Astrocyte (in vitro differentiated cells and primary cell): ENCODE measurements around the gene MTMR12. TPM values are rescaled to one million over a fixed set of nuclear protein-coding genes. Genes with fewer than 3 reads are reported as not detected.

Experiments used
- DNase-seq: peaks from one replicate; pipeline ENCODE4 v3.0.0-alpha.2; 2010; ENCODE audit warnings: low read depth
- FAIRE-seq: peaks from 2 replicates; lab custom pipeline; 2011; peaks lifted over from hg19 to GRCh38; lab: Jason Lieb, UNC
- H2AFZ ChIP-seq: 2 replicates; pipeline ENCODE4 v1.6.0; 2012; ENCODE audit warnings: low read depth, low read length, inconsistent platforms
- H3K27ac ChIP-seq: 2 replicates; pipeline ENCODE4 v1.5.1; 2011; ENCODE audit warnings: low read depth, low read length, inconsistent platforms
- H3K27me3 ChIP-seq: 2 replicates; pipeline ENCODE4 v1.6.0; 2011; ENCODE audit warnings: low read length, inconsistent platforms; ENCODE audit not compliant: insufficient read depth
- H3K36me3 ChIP-seq: 2 replicates; pipeline ENCODE4 v1.5.1; 2011; ENCODE audit warnings: low read length, inconsistent platforms; ENCODE audit not compliant: insufficient read depth
- H3K4me1 ChIP-seq: 2 replicates; pipeline ENCODE4 v1.5.1; 2011; ENCODE audit warnings: low read length, inconsistent platforms; ENCODE audit not compliant: insufficient read depth
- H3K4me2 ChIP-seq: 2 replicates; pipeline ENCODE4 v1.6.0; 2012; ENCODE audit warnings: low read length, inconsistent platforms
- H3K4me3 ChIP-seq: 2 replicates; pipeline ENCODE4 v1.5.1; 2011; ENCODE audit warnings: low read depth, mild to moderate bottlenecking, low read length, inconsistent platforms; ENCODE audit not compliant: insufficient read depth
- H3K79me2 ChIP-seq: 2 replicates; pipeline ENCODE4 v1.6.0; 2012; ENCODE audit warnings: mild to moderate bottlenecking, low read length, inconsistent platforms; ENCODE audit not compliant: insufficient read depth
- H3K9ac ChIP-seq: 2 replicates; pipeline ENCODE4 v1.6.0; 2012; ENCODE audit warnings: mild to moderate bottlenecking, low read length, inconsistent platforms
- H3K9me3 ChIP-seq: 2 replicates; pipeline ENCODE4 v1.5.1; 2012; ENCODE audit warnings: low read depth, mild to moderate bottlenecking, low read length, inconsistent platforms; ENCODE audit not compliant: insufficient read depth
- H4K20me1 ChIP-seq: 2 replicates; pipeline ENCODE4 v1.6.0; 2012; ENCODE audit warnings: low read length, inconsistent platforms; ENCODE audit not compliant: insufficient read depth
- H3K27ac Mint-ChIP-seq: one replicate; pipeline ENCODE4 v1.8.0; 2021; ENCODE audit warnings: mild to moderate bottlenecking, mixed read lengths; ENCODE audit not compliant: unreplicated experiment
- H3K27me3 Mint-ChIP-seq: one replicate; pipeline ENCODE4 v1.8.0; 2021; ENCODE audit warnings: low read depth, mixed read lengths; ENCODE audit not compliant: unreplicated experiment
- H3K36me3 Mint-ChIP-seq: one replicate; pipeline ENCODE4 v1.8.0; 2021; ENCODE audit warnings: low read depth, mixed read lengths; ENCODE audit not compliant: unreplicated experiment
- H3K4me1 Mint-ChIP-seq: one replicate; pipeline ENCODE4 v1.8.0; 2021; ENCODE audit warnings: low read depth, mixed read lengths; ENCODE audit not compliant: unreplicated experiment
- H3K4me3 Mint-ChIP-seq: one replicate; pipeline ENCODE4 v1.8.0; 2021; ENCODE audit warnings: mild to moderate bottlenecking, moderate library complexity, mixed read lengths; ENCODE audit not compliant: unreplicated experiment
- H3K9me3 Mint-ChIP-seq: one replicate; pipeline ENCODE4 v1.8.0; 2021; ENCODE audit warnings: mild to moderate bottlenecking, mixed read lengths; ENCODE audit not compliant: unreplicated experiment
- EZH2 ChIP-seq: IDR thresholded peaks from 2 replicates; pipeline ENCODE4 v1.6.1; 2012; ENCODE audit warnings: mild to moderate bottlenecking, low read length, inconsistent platforms; ENCODE audit not compliant: insufficient read depth
- total RNA-seq: library from RNA; stranded (reverse); gene quantifications from 2 replicates; pipeline ENCODE4 v1.2.1, GENCODE V29; 2021
- TF ChIP-seq, protein P1 (sequence below): IDR thresholded peaks from 2 replicates; pipeline ENCODE4 v1.5.1; 2011; ENCODE audit warnings: low read depth, mild to moderate bottlenecking, inconsistent platforms, low read length, moderate library complexity; ENCODE audit not compliant: insufficient read depth

Gene MTMR12
- total RNA-seq, 1 donor from 2014 or later = 23.1 TPM

DNA sequence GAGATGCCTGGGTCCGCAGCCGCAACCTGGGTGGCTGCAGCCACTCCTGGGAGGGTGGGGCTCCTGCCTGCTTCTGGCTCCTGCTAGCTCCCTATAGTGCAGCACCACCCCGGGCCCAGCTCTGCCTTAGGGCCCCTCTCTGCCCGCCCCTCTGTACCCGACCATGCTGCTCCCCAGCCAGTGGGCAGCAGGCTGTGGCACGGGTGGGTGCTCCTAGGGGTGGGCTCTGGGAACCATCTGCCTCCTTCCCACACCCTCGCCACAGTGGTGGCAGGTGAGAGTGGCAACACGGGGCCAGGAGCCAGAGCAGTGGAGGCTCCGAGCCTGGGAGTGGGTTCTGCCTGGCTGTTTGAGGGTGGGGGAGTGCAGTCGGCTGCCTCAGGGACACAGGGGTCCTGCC, 7.8 kb upstream of the MTMR12 start:
- Mint-ChIP-seq H3K27me3 (peaks cover 1% of the 10 kb centered on the region), H3K4me1 (peaks cover 4% of the 10 kb centered on the region), H3K4me3 (no peak overlapping the region), H3K9me3 (peaks cover 5% of the 10 kb centered on the region), H3K36me3 (no peaks in the 10 kb centered on the region), H3K27ac (no peak overlapping the region)
- DNase-seq (no peak), FAIRE-seq (no peak)
- Histone ChIP-seq H3K9ac (no peak overlapping the region), H3K36me3 (no peaks in the 10 kb centered on the region), H4K20me1 (no peaks in the 10 kb centered on the region), H3K79me2 (no peaks in the 10 kb centered on the region), H3K4me1 (no peaks in the 10 kb centered on the region), H3K4me3 (no peak overlapping the region), H3K27ac (no peak overlapping the region), H3K27me3 (no peaks in the 10 kb centered on the region), H3K4me2 (no peak overlapping the region), H2AFZ (no peak overlapping the region), H3K9me3 (peaks cover 5% of the 10 kb centered on the region)
- TF ChIP-seq, protein P1, sequence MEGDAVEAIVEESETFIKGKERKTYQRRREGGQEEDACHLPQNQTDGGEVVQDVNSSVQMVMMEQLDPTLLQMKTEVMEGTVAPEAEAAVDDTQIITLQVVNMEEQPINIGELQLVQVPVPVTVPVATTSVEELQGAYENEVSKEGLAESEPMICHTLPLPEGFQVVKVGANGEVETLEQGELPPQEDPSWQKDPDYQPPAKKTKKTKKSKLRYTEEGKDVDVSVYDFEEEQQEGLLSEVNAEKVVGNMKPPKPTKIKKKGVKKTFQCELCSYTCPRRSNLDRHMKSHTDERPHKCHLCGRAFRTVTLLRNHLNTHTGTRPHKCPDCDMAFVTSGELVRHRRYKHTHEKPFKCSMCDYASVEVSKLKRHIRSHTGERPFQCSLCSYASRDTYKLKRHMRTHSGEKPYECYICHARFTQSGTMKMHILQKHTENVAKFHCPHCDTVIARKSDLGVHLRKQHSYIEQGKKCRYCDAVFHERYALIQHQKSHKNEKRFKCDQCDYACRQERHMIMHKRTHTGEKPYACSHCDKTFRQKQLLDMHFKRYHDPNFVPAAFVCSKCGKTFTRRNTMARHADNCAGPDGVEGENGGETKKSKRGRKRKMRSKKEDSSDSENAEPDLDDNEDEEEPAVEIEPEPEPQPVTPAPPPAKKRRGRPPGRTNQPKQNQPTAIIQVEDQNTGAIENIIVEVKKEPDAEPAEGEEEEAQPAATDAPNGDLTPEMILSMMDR = no peak
- no peak for TF ChIP-seq EZH2

DNA sequence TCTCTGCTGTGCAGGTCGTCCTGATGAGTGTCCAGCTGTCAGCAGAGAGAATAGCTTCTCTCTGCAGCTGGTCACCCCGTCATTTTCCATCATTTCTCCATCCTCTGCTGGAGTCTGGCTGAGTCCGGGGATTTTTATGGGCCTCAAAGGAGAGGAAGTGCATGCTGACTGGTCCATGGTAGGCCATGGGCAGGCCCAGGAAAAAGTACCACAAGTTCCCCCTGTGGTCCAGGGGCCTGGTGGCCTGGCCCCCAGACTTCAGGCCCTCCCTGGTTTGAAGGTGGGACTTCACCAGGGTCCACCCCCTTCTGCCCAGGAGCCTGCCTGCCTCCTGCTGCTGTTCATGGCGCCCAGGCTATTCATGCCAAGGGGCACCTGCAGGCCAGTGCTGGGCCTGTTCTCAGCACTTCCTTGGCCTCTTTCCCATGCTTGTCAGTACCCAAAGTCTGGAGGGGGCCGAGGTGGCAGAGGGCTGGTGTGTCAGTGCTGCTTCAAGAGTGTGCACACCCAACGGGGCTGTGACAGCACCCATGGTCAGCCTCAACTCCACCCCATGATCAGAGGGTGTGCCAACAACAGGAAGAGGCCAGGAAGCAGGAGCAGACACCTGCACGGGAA, 7.3 kb upstream of the MTMR12 start:
- H4K20me1 ChIP-seq = no peaks in the 10 kb centered on the region
- no peaks in the 10 kb centered on the region for H3K4me1 ChIP-seq
- TF ChIP-seq, protein P1 = no peak
- TF ChIP-seq EZH2 = no peak
- no peaks in the 10 kb centered on the region for H3K79me2 ChIP-seq
- peaks cover 5% of the 10 kb centered on the region for H3K9me3 ChIP-seq
- Mint-ChIP-seq H3K9me3 (peaks cover 5% of the 10 kb centered on the region), H3K27ac (no peak overlapping the region), H3K36me3 (no peaks in the 10 kb centered on the region), H3K4me1 (peaks cover 2% of the 10 kb centered on the region), H3K4me3 (no peak overlapping the region), H3K27me3 (peaks cover 1% of the 10 kb centered on the region)
- H3K4me3 ChIP-seq = no peak overlapping the region
- FAIRE-seq (no peak), DNase-seq (no peak)
- H3K36me3 ChIP-seq = no peaks in the 10 kb centered on the region
- H2AFZ ChIP-seq = no peak overlapping the region
- H3K27me3 ChIP-seq = no peaks in the 10 kb centered on the region
- H3K9ac ChIP-seq = no peak overlapping the region
- no peak overlapping the region for H3K27ac ChIP-seq
- H3K4me2 ChIP-seq = no peak overlapping the region

- no peak overlapping the region for H3K4me2 ChIP-seq
- peaks cover 5% of the 10 kb centered on the region for H3K9me3 Mint-ChIP-seq
- DNase-seq (no peak), FAIRE-seq (no peak)
- H3K9ac ChIP-seq = no peak overlapping the region
- TF ChIP-seq EZH2 = no peak
- TF ChIP-seq, protein P1 = no peak
- no peaks in the 10 kb centered on the region for H3K79me2 ChIP-seq
- H3K27me3 Mint-ChIP-seq = peaks cover 1% of the 10 kb centered on the region
- no peak overlapping the region for H3K27ac ChIP-seq
- peak overlapping the region; percentile 10 for H2AFZ ChIP-seq
- H4K20me1 ChIP-seq = no peaks in the 10 kb centered on the region
- H3K9me3 ChIP-seq = peaks cover 5% of the 10 kb centered on the region
- H3K27me3 ChIP-seq = no peaks in the 10 kb centered on the region
- no peaks in the 10 kb centered on the region for H3K4me1 Mint-ChIP-seq
- H3K4me3 Mint-ChIP-seq = no peak overlapping the region
- no peaks in the 10 kb centered on the region for H3K4me1 ChIP-seq
- H3K36me3 Mint-ChIP-seq = no peaks in the 10 kb centered on the region
- H3K27ac Mint-ChIP-seq = no peak overlapping the region
- no peak overlapping the region for H3K4me3 ChIP-seq
- H3K36me3 ChIP-seq = no peaks in the 10 kb centered on the region
Measured at GRCh38 chr5:32319392-32319791, 6.7 kb upstream of the MTMR12 start.
